ENCODE measurements around the gene NSMCE1.

NSMCE1 gene

DNA sequence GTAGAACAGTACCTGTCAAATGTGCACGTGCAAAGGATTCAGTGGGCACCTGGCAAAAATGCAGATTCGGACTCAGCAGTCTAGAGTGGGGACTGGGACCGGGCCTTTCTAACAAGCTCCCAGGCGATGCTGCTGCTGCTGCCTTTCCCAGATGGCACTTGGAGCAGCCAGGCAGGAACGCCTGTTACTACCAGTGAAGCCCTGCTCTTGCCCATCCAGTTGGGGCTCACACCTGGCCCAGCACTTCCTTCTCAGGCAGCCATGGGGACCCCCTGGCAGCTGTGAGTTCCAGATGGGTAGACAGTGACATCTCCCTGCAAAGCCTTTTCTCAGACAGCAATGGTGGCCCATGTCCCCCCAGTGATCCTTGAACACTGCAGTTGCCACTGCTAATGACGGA, 34.8 kb downstream of the NSMCE1 start:
- Histone ChIP-seq H3K36me3 (replicated peaks; ENCODE audit: insufficient read depth, low read length) (no peaks in the 10 kb centered on the region), H3K4me2 (ENCODE audit: low read depth, low read length) (no peak overlapping the region), H4K20me1 (ENCODE audit: insufficient read depth, low read length) (no peaks in the 10 kb centered on the region), H3K4me3 (ENCODE audit: low read length) (no peak overlapping the region), H3K27me3 (replicated peaks; ENCODE audit: insufficient read depth, low read length) (no peaks in the 10 kb centered on the region), H3K9me2 (replicated peaks; ENCODE audit: insufficient read depth, low read length) (no peaks in the 10 kb centered on the region), H3F3A (ENCODE audit: insufficient read depth, low read length) (peaks cover 22% of the 10 kb centered on the region), H3K79me2 (ENCODE audit: low read length) (no peaks in the 10 kb centered on the region), H3K4me1 (ENCODE audit: low read length) (peaks cover 28% of the 10 kb centered on the region), H2AFZ (ENCODE audit: low read length) (no peak overlapping the region), H3K27ac (ENCODE audit: low read length) (no peak overlapping the region), H3K9me3 (replicated peaks; ENCODE audit: insufficient read depth, low read length) (no peaks in the 10 kb centered on the region), H3K9ac (ENCODE audit: low read length) (no peak overlapping the region)
- DNase-seq = no peak
- TF ChIP-seq, protein P1, sequence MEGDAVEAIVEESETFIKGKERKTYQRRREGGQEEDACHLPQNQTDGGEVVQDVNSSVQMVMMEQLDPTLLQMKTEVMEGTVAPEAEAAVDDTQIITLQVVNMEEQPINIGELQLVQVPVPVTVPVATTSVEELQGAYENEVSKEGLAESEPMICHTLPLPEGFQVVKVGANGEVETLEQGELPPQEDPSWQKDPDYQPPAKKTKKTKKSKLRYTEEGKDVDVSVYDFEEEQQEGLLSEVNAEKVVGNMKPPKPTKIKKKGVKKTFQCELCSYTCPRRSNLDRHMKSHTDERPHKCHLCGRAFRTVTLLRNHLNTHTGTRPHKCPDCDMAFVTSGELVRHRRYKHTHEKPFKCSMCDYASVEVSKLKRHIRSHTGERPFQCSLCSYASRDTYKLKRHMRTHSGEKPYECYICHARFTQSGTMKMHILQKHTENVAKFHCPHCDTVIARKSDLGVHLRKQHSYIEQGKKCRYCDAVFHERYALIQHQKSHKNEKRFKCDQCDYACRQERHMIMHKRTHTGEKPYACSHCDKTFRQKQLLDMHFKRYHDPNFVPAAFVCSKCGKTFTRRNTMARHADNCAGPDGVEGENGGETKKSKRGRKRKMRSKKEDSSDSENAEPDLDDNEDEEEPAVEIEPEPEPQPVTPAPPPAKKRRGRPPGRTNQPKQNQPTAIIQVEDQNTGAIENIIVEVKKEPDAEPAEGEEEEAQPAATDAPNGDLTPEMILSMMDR (IDR thresholded peaks at IDR 0.05; ENCODE audit: low read length) = no peak
- TF ChIP-seq EZH2 (optimal IDR thresholded peaks at IDR 0.05; ENCODE audit: low read depth, low read length) (no peak), EZH2phosphoT487 (IDR thresholded peaks at IDR 0.05; ENCODE audit: low read length) (no peak)

DNA sequence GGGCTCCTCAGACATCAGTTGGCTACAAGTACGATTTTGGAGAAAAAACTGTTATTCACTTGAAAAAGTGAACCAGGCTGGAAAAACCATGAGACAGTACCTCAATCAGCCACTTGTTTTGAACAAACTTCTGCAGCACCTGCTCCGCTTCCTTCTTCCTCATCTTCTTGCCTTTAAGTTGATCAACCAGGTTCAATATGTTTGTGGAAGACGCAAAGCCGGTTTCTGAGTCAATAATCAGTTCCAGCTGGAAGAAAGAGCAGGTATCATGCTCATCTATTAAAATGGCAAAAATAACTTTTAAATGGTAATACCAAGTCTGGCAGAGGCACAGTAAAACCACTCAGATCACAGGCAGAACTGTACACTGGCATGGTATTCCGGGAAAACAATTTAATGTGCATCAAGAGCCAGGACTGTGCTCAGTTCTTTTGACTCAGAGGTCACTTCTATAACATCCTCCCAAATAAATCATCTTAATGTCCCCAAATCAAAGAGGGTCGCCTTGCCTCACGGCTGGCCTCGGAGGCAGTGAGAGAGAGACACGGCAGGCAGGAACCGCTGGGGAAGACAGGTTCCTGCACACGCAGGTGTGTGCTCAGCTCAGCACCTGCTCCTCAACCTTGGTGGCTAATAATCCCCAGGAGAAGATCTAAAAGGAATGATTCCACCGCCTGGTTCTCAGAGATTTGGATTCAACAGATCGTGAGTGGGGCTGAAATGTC, 35.5 kb downstream of the NSMCE1 start:
- Histone ChIP-seq H2AFZ (ENCODE audit: low read length) (0 out of 2 replicates have a peak overlapping the region, but pooled peaks have one; percentile 57), H3K9ac (ENCODE audit: low read length) (peak overlapping the region; percentile 49; the same call in 1 of the 2 replicates)

DNA sequence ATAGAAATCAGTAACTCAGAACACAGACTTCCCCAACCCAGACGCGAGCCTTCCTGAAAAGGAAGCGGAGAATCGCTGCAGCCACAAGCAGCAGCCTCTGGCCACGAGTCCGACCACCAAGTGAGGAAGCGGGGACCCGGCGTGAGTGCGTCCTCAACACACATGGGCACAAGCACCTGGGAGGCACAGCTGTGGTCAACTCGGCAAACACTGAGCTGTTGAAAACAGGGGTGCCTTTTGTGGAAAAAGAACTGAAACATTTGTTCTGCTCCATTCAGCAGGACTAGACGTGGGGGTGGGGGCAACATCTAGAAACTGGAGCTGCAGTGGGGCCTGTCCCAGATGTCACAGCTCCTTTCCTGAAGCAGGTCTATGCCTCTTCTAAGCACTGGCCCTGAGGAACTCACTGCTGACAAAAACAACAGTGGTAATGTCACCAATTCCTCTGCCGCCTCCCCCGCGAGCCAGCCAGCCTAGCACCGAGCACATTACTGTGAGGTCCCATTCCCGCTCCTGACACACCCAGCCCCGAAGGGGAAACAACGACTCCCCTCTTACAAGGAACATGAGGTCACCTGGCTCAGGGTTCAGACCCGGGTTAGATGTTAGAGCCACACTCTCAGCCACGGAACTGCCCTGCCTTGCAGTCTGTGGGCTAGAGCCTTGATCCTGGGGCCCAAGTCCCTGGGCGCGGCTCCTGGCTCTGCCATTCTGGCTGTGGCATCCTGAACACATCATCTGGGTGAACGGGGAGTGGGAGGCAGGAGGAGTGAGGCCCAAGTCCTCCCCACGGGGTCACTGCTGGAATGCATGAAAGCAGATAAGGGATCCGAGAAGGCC, 36.3 kb downstream of the NSMCE1 start:
- DNase-seq = peak; percentile 88
- peaks cover 29% of the 10 kb centered on the region for H3K4me1 ChIP-seq (ENCODE audit: low read length)
- H3K9me2 ChIP-seq (replicated peaks; ENCODE audit: insufficient read depth, low read length) = no peaks in the 10 kb centered on the region
- no peaks in the 10 kb centered on the region for H4K20me1 ChIP-seq (ENCODE audit: insufficient read depth, low read length)
- peak overlapping the region; percentile 89 for H3K27ac ChIP-seq (ENCODE audit: low read length)
- H3K27me3 ChIP-seq (replicated peaks; ENCODE audit: insufficient read depth, low read length) = no peaks in the 10 kb centered on the region
- no peaks in the 10 kb centered on the region for H3K9me3 ChIP-seq (replicated peaks; ENCODE audit: insufficient read depth, low read length)
- peak overlapping the region; percentile 19; the same call in 1 of the 2 replicates for H3K4me3 ChIP-seq (ENCODE audit: low read length)
- peak overlapping the region; percentile 57 for H3K4me2 ChIP-seq (ENCODE audit: low read depth, low read length)
- H3K9ac ChIP-seq (ENCODE audit: low read length) = peak overlapping the region; percentile 49
- no peaks in the 10 kb centered on the region for H3K79me2 ChIP-seq (ENCODE audit: low read length)
- H3F3A ChIP-seq (ENCODE audit: insufficient read depth, low read length) = peaks cover 22% of the 10 kb centered on the region
- TF ChIP-seq EZH2phosphoT487 (IDR thresholded peaks at IDR 0.05; ENCODE audit: low read length) (no peak), EZH2 (optimal IDR thresholded peaks at IDR 0.05; ENCODE audit: low read depth, low read length) (no peak)
- TF ChIP-seq, protein P1 (IDR thresholded peaks at IDR 0.05; ENCODE audit: low read length) = no peak
- no peaks in the 10 kb centered on the region for H3K36me3 ChIP-seq (replicated peaks; ENCODE audit: insufficient read depth, low read length)
- peak overlapping the region; percentile 57 for H2AFZ ChIP-seq (ENCODE audit: low read length)

More for the DNA sequence above, 35.5 kb downstream of the NSMCE1 start:
- peak overlapping the region; percentile 57; the same call in 1 of the 2 replicates for H3K4me2 ChIP-seq (ENCODE audit: low read depth, low read length)
- H3K79me2 ChIP-seq (ENCODE audit: low read length) = no peaks in the 10 kb centered on the region
- H3K27me3 ChIP-seq (replicated peaks; ENCODE audit: insufficient read depth, low read length) = no peaks in the 10 kb centered on the region
- H3K4me3 ChIP-seq (ENCODE audit: low read length) = 0 out of 2 replicates have a peak overlapping the region, but pooled peaks have one; percentile 19
- H3K9me3 ChIP-seq (replicated peaks; ENCODE audit: insufficient read depth, low read length) = no peaks in the 10 kb centered on the region
- peaks cover 22% of the 10 kb centered on the region for H3F3A ChIP-seq (ENCODE audit: insufficient read depth, low read length)
- H4K20me1 ChIP-seq (ENCODE audit: insufficient read depth, low read length) = no peaks in the 10 kb centered on the region
- no peak for DNase-seq
- H3K4me1 ChIP-seq (ENCODE audit: low read length) = peaks cover 28% of the 10 kb centered on the region
- no peaks in the 10 kb centered on the region for H3K9me2 ChIP-seq (replicated peaks; ENCODE audit: insufficient read depth, low read length)
- no peaks in the 10 kb centered on the region for H3K36me3 ChIP-seq (replicated peaks; ENCODE audit: insufficient read depth, low read length)
- TF ChIP-seq, protein P1 (IDR thresholded peaks at IDR 0.05; ENCODE audit: low read length) = no peak
- TF ChIP-seq EZH2phosphoT487 (IDR thresholded peaks at IDR 0.05; ENCODE audit: low read length) = no peak
- TF ChIP-seq EZH2 (optimal IDR thresholded peaks at IDR 0.05; ENCODE audit: low read depth, low read length) = no peak
- H3K27ac ChIP-seq (ENCODE audit: low read length) = peak overlapping the region; percentile 89
